Mucosa of rectum (tissue), 2 donors: ENCODE results near the gene CYP3A7.
"Not testable (repeated sequence)": the region's sequence is repeated elsewhere in the genome, so short reads cannot be mapped to it uniquely, and the experiment has no call there.

Source experiments
- H3K27ac ChIP-seq, 2 donors: one replicate each; pipeline ENCODE4 v1.7.0; 2013; ENCODE audit warnings: inconsistent platforms in 2 of 2, low read depth in 2 of 2, low read length in 2 of 2
- H3K27me3 ChIP-seq, 2 donors: one replicate each; pipeline ENCODE4 v1.7.0; 2013; ENCODE audit warnings: low read length in 2 of 2; ENCODE audit not compliant: control insufficient read depth in 2 of 2, insufficient read depth in 2 of 2
- H3K36me3 ChIP-seq, 2 donors: one replicate each; pipeline ENCODE4 v1.7.0; 2013; ENCODE audit warnings: low read length in 2 of 2; ENCODE audit not compliant: control insufficient read depth in 2 of 2, insufficient read depth in 2 of 2
- H3K4me1 ChIP-seq, 2 donors: one replicate each; pipeline ENCODE4 v1.7.0; 2013; ENCODE audit warnings: low read length in 2 of 2, mild to moderate bottlenecking in 1 of 2; ENCODE audit not compliant: control insufficient read depth in 2 of 2, insufficient read depth in 2 of 2
- H3K4me3 ChIP-seq, 2 donors: one replicate each; pipeline ENCODE4 v1.7.0; 2013; ENCODE audit warnings: low read length in 2 of 2
- H3K9ac ChIP-seq, 2 donors: one replicate each; pipeline ENCODE4 v1.7.0; 2013; ENCODE audit warnings: low read length in 2 of 2, low read depth in 1 of 2, mild to moderate bottlenecking in 1 of 2
- H3K9me3 ChIP-seq, 2 donors: one replicate each; pipeline ENCODE4 v1.7.0; 2013; ENCODE audit warnings: low read length in 2 of 2; ENCODE audit not compliant: control insufficient read depth in 2 of 2
- donor health status: healthy.
- donor health status: Normal muscosa, but diverticular disease.

The CYP3A7 gene

DNA sequence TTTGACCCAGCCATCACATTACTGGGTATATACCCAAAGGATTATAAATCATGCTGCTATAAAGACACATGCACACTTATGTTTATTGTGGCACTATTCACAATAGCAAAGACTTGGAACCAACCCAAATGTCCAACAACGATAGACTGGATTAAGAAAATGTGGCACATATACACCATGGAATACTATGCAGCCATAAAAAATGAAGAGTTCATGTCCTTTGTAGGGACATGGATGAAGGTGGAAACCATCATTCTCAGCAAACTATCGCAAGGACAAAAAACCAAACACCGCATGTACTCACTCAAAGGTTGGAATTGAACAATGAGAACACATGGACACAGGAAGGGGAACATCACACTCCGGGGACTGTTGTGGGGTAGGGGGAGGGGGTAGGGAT lies 44.1 kb downstream of the CYP3A7 start:
- not testable (repeated sequence) for H3K4me3 ChIP-seq, H3K9ac ChIP-seq, H3K27me3 ChIP-seq, H3K9me3 ChIP-seq, H3K36me3 ChIP-seq, H3K27ac ChIP-seq
- peaks cover 3 to 11% of the 10 kb centered on the region in 2 donors for H3K4me1 ChIP-seq

DNA sequence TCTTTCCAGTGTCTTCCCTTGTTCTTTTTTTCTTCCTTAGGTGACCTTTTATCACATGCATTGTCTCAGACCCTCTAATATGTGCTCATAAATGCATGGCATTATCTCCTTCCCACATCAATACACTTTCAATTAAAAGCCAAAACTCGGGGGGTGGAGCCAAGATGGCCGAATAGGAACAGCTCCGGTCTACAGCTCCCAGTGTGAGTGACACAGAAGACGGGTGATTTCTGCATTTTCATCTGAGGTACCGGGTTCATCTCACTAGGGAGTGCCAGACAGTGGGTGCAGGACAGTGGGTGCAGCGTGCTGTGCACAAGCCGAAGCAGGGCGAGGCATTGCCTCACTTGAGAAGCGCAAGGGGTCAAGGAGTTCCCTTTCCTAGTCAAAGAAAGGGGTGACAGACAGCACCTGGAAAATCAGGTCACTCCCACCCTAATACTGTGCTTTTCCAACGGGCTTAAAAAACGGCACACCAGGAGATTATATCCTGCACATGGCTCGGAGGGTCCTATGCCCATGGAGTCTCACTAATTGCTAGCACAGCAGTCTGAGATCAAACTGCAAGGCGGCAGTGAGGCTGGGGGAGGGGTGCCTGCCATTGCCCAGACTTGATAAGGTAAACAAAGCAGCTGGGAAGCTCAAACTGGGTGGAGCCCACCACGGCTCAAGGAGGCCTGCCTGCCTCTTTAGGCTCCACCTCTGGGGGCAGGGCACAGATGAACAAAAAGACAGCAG lies 49.0 kb downstream of the CYP3A7 start:
- H3K36me3 ChIP-seq, H3K4me1 ChIP-seq, H3K9ac ChIP-seq, H3K9me3 ChIP-seq, H3K27me3 ChIP-seq, H3K27ac ChIP-seq, H3K4me3 ChIP-seq: not testable (repeated sequence)

GRCh38 chr7:99685129-99685758 lies 49.8 kb downstream of the CYP3A7 start:
- Histone ChIP-seq H3K4me3 (no peak overlapping the region), H3K9me3 (no peaks in the 10 kb centered on the region), H3K36me3 (no peaks in the 10 kb centered on the region), H3K4me1 (no peaks in the 10 kb centered on the region), H3K27me3 (no peaks in the 10 kb centered on the region), H3K27ac (no peak overlapping the region), H3K9ac (no peak overlapping the region)

DNA sequence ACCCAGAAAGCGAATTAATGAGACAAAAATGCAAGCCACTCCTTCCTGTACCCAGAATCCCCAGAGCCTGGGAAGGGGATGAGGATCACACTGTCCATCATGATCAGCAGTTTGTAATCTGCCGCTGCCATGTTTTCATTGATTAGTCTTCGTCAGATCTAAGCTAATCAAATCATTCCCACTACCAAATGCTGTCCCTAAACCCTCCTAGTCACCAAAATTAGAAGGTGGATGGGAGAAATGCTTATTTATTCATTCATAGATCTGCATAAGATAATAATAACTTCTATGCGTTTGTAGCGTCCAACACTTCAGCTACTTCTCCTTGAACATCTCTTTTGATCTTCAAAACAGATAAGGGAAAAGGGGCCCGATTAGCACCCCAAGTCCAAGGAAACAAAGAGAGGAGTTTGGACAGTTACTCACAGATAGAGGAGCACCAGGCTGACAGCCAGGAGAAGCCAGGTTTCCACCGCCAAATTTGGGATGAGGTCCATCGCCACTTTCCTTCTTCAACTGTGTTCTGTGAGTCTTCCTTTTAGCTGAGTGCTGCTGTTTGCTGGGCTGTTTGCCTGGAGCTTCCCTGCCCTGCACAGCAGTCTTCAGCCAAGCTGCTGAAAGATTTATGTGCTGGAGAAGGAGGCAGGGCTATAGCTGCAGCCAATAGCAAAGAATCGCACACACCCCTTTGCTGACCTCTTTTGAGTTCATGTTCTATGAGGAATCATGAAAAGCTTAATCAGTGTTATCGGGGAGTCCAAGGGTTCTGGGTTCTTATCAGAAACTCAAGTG lies 55.4 kb downstream of the CYP3A7 start, which contains the start of gene CYP3A5:
TSS of gene CYP3A5 (minus strand) at position 597 of the 792 bp plus-strand sequence. CDS start at position 497, 100 bp downstream.
- H3K9ac ChIP-seq, result peak within 1 kb of the TSS; percentile 85 to 86
- peak within 1 kb of the TSS; percentile 89 to 90 for H3K4me3 ChIP-seq
- peaks cover 0 to 5% of the 10 kb centered on the region in 2 donors for H3K4me1 ChIP-seq
- no peaks in the 10 kb centered on the region for H3K27me3 ChIP-seq
- H3K36me3 ChIP-seq, result peaks cover 18 to 21% of the 10 kb centered on the region in 2 donors
- H3K27ac ChIP-seq, result peak within 1 kb of the TSS; percentile 92 to 97
- H3K9me3 ChIP-seq, result no peaks in the 10 kb centered on the region

GRCh38 chr7:99679032-99679399 lies 56.0 kb downstream of the CYP3A7 start:
- H3K27ac ChIP-seq, result peak overlapping the region; percentile 92 to 97
- H3K9me3 ChIP-seq, result no peaks in the 10 kb centered on the region
- peak overlapping the region; percentile 89 to 90 for H3K4me3 ChIP-seq
- H3K9ac ChIP-seq, result peak overlapping the region; percentile 85 to 86
- H3K36me3 ChIP-seq, result peaks cover 24 to 26% of the 10 kb centered on the region in 2 donors
- H3K4me1 ChIP-seq, result peaks cover 0 to 5% of the 10 kb centered on the region in 2 donors
- no peaks in the 10 kb centered on the region for H3K27me3 ChIP-seq

DNA sequence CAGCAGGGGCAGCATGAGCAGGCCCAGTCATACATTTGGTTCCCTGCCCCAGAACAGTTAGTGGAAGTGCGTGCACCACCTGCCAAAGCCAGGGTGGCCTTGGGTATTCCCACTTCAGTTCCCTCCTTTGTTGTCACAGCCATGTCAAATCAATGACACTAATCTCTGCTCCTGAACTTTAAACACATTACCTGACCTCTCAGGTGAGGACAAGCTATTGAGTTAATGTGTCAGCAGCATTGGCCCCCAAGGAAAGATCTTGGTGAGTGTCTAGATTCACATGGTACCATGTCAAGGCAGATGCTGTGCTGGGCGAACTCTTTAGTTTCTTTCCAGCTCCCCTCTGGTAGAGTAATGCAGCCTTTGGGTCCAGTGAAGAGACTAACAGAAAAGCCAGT lies 57.3 kb downstream of the CYP3A7 start:
- peak overlapping the region; percentile 92 to 97 for H3K27ac ChIP-seq
- peak overlapping the region in 1 of 2 donors; percentile 85 for H3K9ac ChIP-seq
- peaks cover 0 to 5% of the 10 kb centered on the region in 2 donors for H3K4me1 ChIP-seq
- H3K9me3 ChIP-seq, result no peaks in the 10 kb centered on the region
- H3K36me3 ChIP-seq, result peaks cover 36 to 37% of the 10 kb centered on the region in 2 donors
- H3K27me3 ChIP-seq, result no peaks in the 10 kb centered on the region
- peak overlapping the region; percentile 89 to 90 for H3K4me3 ChIP-seq

- Histone ChIP-seq H3K27ac (no peak overlapping the region), H3K4me3 (peak overlapping the region; percentile 89 to 90), H3K9me3 (no peaks in the 10 kb centered on the region), H3K9ac (no peak overlapping the region), H3K36me3 (peaks cover 40 to 42% of the 10 kb centered on the region in 2 donors), H3K27me3 (no peaks in the 10 kb centered on the region), H3K4me1 (peaks cover 0 to 5% of the 10 kb centered on the region in 2 donors)
Observed at GRCh38 chr7:99677013-99677647, 57.9 kb downstream of the CYP3A7 start.

DNA sequence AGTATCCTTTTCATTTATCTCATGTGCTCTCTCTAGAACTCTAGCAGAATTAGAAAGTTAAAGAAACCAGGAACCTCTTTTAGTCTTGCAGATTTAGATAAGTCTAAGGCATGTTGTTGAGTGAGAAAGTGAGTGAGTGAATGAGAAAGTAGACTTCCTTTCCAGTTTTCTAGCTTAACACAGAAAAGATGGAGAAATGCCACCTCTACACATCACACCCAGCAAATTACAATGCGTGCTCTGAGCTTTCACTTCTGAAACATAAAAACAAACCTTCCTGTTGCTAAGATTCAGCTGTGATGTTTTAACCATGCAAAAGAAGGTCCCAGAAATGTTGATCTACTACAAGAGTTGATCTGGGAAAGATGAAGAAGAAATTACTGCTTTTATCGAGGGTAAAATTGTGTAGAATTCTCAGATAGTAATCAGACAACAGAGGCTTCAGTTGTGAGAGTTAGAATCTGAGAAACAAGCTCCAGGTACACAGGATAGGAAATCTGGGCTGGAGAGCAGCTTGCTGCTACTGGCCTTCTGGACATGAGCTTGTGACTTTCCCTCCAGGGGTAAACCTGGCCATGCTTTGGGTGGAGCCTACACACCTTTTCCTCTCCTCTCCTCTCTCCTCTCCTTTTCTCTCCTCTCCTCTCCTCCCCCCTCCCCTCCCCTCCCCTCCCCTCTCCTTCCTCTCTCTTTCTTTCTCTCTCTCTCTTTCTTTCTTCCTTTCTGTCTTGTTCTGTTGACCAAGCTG lies 59.8 kb downstream of the CYP3A7 start:
- H3K9me3 ChIP-seq, result no peaks in the 10 kb centered on the region
- no peak overlapping the region for H3K4me3 ChIP-seq
- peaks cover 53 to 56% of the 10 kb centered on the region in 2 donors for H3K36me3 ChIP-seq
- H3K4me1 ChIP-seq, result peaks cover 0 to 5% of the 10 kb centered on the region in 2 donors
- H3K27ac ChIP-seq, result no peak overlapping the region
- H3K27me3 ChIP-seq, result no peaks in the 10 kb centered on the region
- no peak overlapping the region for H3K9ac ChIP-seq

DNA sequence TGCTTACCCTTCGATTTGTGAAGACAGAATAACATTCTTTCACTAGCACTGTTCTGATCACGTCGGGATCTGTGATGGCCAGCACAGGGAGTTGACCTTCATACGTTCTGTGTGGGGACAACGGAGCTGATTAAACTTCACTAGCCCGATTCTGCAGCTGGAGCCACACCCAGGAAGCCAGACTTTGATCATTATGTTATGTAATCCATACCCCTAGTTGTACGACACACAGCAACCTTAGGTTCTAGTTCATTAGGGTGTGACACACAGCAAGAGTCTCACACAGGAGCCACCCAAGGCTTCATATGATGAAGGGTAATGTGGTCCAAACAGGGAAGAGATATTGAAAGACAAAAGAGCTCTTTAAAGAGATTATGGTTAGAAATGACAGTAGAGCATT lies 62.4 kb downstream of the CYP3A7 start:
- H3K9me3 ChIP-seq, result no peaks in the 10 kb centered on the region

More for the DNA sequence above, 62.4 kb downstream of the CYP3A7 start:
- no peak overlapping the region for H3K4me3 ChIP-seq
- H3K9ac ChIP-seq, result no peak overlapping the region
- H3K4me1 ChIP-seq, result peaks cover 0 to 2% of the 10 kb centered on the region in 2 donors
- no peaks in the 10 kb centered on the region for H3K27me3 ChIP-seq
- H3K36me3 ChIP-seq, result peaks cover 63 to 74% of the 10 kb centered on the region in 2 donors
- no peak overlapping the region for H3K27ac ChIP-seq
